OCI-LY1 (cell line): ENCODE data around the gene KLHL29.

ENCODE experiments used
- H2AFZ ChIP-seq: fragments of 200-600 bp; sonication (generic), shearing (Covaris generic); 2 replicates; pipeline ENCODE4 v1.6.0; 2014; ENCODE audit warnings: antibody characterized with exemption, mild to moderate bottlenecking, low read length
- H3F3A ChIP-seq: fragments of 200-600 bp; sonication (generic), shearing (Covaris generic); 2 replicates; pipeline ENCODE4 v1.6.0; 2014; ENCODE audit warnings: mild to moderate bottlenecking, antibody characterized with exemption, low read length, moderate library complexity; ENCODE audit not compliant: insufficient read depth
- H3K27ac ChIP-seq: fragments of 200-600 bp; sonication (generic); 2 replicates; pipeline ENCODE4 v1.5.1; 2014; ENCODE audit warnings: low read length, mixed run types, mild to moderate bottlenecking, low read depth; ENCODE audit not compliant: poor library complexity, severe bottlenecking
- H3K27me3 ChIP-seq: fragments of 200-600 bp; sonication (generic); 2 replicates; pipeline ENCODE4 v1.6.0; 2014; ENCODE audit warnings: antibody characterized with exemption, mild to moderate bottlenecking, low read length, moderate library complexity; ENCODE audit not compliant: insufficient read depth
- H3K36me3 ChIP-seq: fragments of 200-600 bp; sonication (generic); 2 replicates; pipeline ENCODE4 v1.6.1; 2014; ENCODE audit warnings: mild to moderate bottlenecking, antibody characterized with exemption, low read length, moderate library complexity, mixed read lengths; ENCODE audit not compliant: insufficient read depth
- H3K4me1 ChIP-seq: fragments of 200-600 bp; sonication (generic); 2 replicates; pipeline ENCODE4 v1.5.1; 2014; ENCODE audit warnings: mild to moderate bottlenecking, low read length, moderate library complexity; ENCODE audit not compliant: insufficient read depth, severe bottlenecking
- H3K4me2 ChIP-seq: fragments of 200-600 bp; sonication (generic), shearing (Covaris generic); 2 replicates; pipeline ENCODE4 v1.6.1; 2014; ENCODE audit warnings: low read length
- H3K4me3 ChIP-seq: fragments of 200-600 bp; sonication (generic); 2 replicates; pipeline ENCODE4 v1.5.1; 2014; ENCODE audit warnings: low read length, low read depth, mild to moderate bottlenecking, mixed read lengths; ENCODE audit not compliant: poor library complexity, severe bottlenecking
- H3K79me2 ChIP-seq: fragments of 200-600 bp; shearing (Covaris generic); 2 replicates; pipeline ENCODE4 v1.6.1; 2016; ENCODE audit warnings: mixed run types, low read length, mixed read lengths; ENCODE audit not compliant: insufficient read depth
- H3K9ac ChIP-seq: fragments of 200-600 bp; sonication (generic), shearing (Covaris generic); 2 replicates; pipeline ENCODE4 v1.6.1; 2014; ENCODE audit warnings: mild to moderate bottlenecking, low read length, mixed read lengths
- H3K9me2 ChIP-seq: fragments of 200-600 bp; sonication (generic), shearing (Covaris generic); 2 replicates; pipeline ENCODE4 v1.6.1; 2014; ENCODE audit warnings: low read depth, mild to moderate bottlenecking, low read length, mixed read lengths
- H3K9me3 ChIP-seq: fragments of 200-600 bp; shearing (Covaris generic); 2 replicates; pipeline ENCODE4 v1.6.1; 2014; ENCODE audit warnings: low read length, mixed read lengths
- H4K20me1 ChIP-seq: fragments of 200-600 bp; sonication (generic), shearing (Covaris generic); 2 replicates; pipeline ENCODE4 v1.6.0; 2016; ENCODE audit warnings: mild to moderate bottlenecking, low read length; ENCODE audit not compliant: insufficient read depth
- EZH2 ChIP-seq: fragments of 200-600 bp; sonication (generic), shearing (Covaris generic); IDR thresholded peaks from 2 replicates; pipeline ENCODE4 v1.8.0; 2017; ENCODE audit warnings: borderline replicate concordance, mixed run types, mild to moderate bottlenecking, antibody characterized with exemption, low read length, moderate library complexity, mixed read lengths
- TF ChIP-seq, protein P1 (sequence below): fragments of 200-600 bp; sonication (generic), shearing (Covaris generic); IDR thresholded peaks from 2 replicates; pipeline ENCODE4 v1.5.1; 2017; ENCODE audit warnings: mild to moderate bottlenecking, antibody characterized with exemption, low read length, moderate library complexity, mixed read lengths

KLHL29 gene

DNA sequence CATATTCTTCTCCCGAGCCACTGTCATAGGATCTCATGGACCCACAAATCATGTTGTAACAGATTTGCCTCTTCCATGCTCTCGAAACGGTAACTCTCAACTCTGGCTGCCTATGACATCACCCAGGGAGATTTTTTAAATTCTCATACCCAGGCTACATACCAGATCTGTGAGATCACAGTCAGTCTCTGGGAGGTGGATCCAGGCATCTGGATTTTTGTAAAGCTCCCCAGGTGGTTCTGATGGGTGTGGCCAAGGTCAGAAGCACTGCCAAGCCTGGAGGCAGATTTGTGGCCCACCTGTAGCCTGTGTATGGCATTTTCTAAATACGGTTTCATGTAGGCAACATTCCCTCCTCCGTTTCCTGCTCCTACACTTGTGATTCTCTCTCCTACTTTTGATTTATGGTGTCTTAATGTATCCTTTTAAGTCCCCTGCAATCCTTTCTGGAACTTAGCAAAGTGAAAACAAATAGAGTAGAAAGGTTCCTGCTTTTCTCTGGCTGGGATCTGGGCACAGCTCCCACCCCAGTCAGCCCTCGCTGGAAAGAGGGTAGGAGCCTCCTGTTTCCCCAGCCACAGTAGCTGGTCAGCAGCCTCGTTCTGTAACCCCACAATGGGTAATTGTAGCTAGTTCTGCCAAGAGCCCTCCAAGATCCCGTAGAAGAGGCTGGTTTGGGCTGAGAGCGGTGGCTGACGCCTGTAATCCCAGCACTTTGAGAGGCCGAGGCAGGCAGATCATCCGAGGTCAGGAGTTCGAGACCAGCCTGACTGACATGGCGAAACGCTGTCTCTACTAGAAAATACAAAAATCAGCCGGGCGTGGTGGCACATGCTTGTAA, 96.2 kb downstream of the KLHL29 start:
- no peaks in the 10 kb centered on the region for H3K79me2 ChIP-seq
- H3K9me3 ChIP-seq, result no peaks in the 10 kb centered on the region
- no peak overlapping the region for H3K27ac ChIP-seq
- H3K36me3 ChIP-seq, result no peaks in the 10 kb centered on the region
- H2AFZ ChIP-seq, result no peak overlapping the region
- H3F3A ChIP-seq, result no peaks in the 10 kb centered on the region
- no peaks in the 10 kb centered on the region for H4K20me1 ChIP-seq
- no peak overlapping the region for H3K9ac ChIP-seq
- no peaks in the 10 kb centered on the region for H3K27me3 ChIP-seq
- TF ChIP-seq EZH2, result no peak
- TF ChIP-seq, protein P1, sequence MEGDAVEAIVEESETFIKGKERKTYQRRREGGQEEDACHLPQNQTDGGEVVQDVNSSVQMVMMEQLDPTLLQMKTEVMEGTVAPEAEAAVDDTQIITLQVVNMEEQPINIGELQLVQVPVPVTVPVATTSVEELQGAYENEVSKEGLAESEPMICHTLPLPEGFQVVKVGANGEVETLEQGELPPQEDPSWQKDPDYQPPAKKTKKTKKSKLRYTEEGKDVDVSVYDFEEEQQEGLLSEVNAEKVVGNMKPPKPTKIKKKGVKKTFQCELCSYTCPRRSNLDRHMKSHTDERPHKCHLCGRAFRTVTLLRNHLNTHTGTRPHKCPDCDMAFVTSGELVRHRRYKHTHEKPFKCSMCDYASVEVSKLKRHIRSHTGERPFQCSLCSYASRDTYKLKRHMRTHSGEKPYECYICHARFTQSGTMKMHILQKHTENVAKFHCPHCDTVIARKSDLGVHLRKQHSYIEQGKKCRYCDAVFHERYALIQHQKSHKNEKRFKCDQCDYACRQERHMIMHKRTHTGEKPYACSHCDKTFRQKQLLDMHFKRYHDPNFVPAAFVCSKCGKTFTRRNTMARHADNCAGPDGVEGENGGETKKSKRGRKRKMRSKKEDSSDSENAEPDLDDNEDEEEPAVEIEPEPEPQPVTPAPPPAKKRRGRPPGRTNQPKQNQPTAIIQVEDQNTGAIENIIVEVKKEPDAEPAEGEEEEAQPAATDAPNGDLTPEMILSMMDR, result no peak
- H3K4me1 ChIP-seq, result no peaks in the 10 kb centered on the region
- H3K4me3 ChIP-seq, result no peak overlapping the region
- no peak overlapping the region for H3K4me2 ChIP-seq
- H3K9me2 ChIP-seq, result no peaks in the 10 kb centered on the region

- no peak overlapping the region for H3K9ac ChIP-seq
- no peak overlapping the region for H3K4me2 ChIP-seq
- no peaks in the 10 kb centered on the region for H3K9me3 ChIP-seq
- H3K4me3 ChIP-seq, result no peak overlapping the region
- no peaks in the 10 kb centered on the region for H3K4me1 ChIP-seq
- no peaks in the 10 kb centered on the region for H3K27me3 ChIP-seq
- no peaks in the 10 kb centered on the region for H3K79me2 ChIP-seq
- TF ChIP-seq, protein P1, result no peak
- TF ChIP-seq EZH2, result no peak
- H3K36me3 ChIP-seq, result no peaks in the 10 kb centered on the region
- H3K9me2 ChIP-seq, result no peaks in the 10 kb centered on the region
- H4K20me1 ChIP-seq, result no peaks in the 10 kb centered on the region
- H3K27ac ChIP-seq, result no peak overlapping the region
- H2AFZ ChIP-seq, result no peak overlapping the region
- H3F3A ChIP-seq, result no peaks in the 10 kb centered on the region
Measured at GRCh38 chr2:23482188-23482587, 97.2 kb downstream of the KLHL29 start.

GRCh38 chr2:23482607-23483006, 97.6 kb downstream of the KLHL29 start:
- TF ChIP-seq EZH2, result no peak
- TF ChIP-seq, protein P1, result no peak
- no peaks in the 10 kb centered on the region for H3K36me3 ChIP-seq
- no peak overlapping the region for H3K27ac ChIP-seq
- no peaks in the 10 kb centered on the region for H4K20me1 ChIP-seq
- no peaks in the 10 kb centered on the region for H3K9me3 ChIP-seq
- no peaks in the 10 kb centered on the region for H3K27me3 ChIP-seq
- no peaks in the 10 kb centered on the region for H3F3A ChIP-seq
- no peak overlapping the region for H3K4me2 ChIP-seq
- H3K4me3 ChIP-seq, result no peak overlapping the region
- no peaks in the 10 kb centered on the region for H3K4me1 ChIP-seq
- no peak overlapping the region for H2AFZ ChIP-seq
- H3K9me2 ChIP-seq, result no peaks in the 10 kb centered on the region
- H3K79me2 ChIP-seq, result no peaks in the 10 kb centered on the region
- H3K9ac ChIP-seq, result no peak overlapping the region
